ENCODE measurements around the gene KCNH3. TPM values are rescaled to one million over a fixed set of nuclear protein-coding genes. Genes with fewer than 3 reads are reported as not detected.

The KCNH3 gene
- total and polyA plus RNA-seq, 2 of the 8 experiments (the other 6 are each of a cell fraction or from before 2014, with no cell fraction given) = 0.24 to 0.50 TPM

DNA sequence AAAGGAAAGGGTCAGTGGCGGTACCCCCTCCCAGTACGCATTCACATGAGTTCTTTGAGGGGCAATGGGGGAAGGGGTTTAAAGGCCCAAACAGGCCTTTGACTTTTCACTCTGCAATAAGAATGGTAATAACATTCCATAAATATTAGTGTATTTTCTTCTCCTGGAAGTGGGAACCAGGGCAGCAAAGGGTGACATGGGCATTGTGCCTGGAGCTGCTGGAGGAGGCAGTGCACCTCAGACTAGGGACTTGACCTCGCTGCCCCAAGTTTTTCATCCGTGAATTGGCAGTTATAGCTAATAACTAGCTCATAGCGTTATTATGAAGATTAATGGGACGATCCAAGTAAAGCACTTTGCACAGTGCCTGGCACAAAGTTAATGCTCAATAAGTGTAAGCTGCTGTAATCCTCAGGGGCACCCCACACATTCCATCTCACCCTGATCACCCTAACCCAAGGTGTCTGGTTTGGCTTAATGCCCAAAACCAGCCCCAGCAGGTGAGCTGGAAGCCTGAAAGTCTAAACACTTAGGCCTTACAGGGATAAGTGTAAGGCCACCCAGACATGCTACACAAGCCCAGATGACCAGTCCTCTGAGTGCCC is 2.8 kb upstream of the KCNH3 start:
- Histone ChIP-seq H3K4me2 (ENCODE audit: insufficient read depth in 1 of 2, low read depth in 2 of 2, low read length in 2 of 2) (no peak overlapping the region), H2BK15ac (ENCODE audit: low read length) (no peak overlapping the region), H4K5ac (ENCODE audit: insufficient read length, low read depth, low read length) (no peak overlapping the region), H2AK5ac (ENCODE audit: low read depth, low read length) (0 out of 2 replicates have a peak overlapping the region, but pooled peaks have one; percentile 16), H3K18ac (ENCODE audit: extremely low read depth, low read length) (no peak overlapping the region), H3K23me2 (ENCODE audit: low read depth, low read length) (peaks cover 9% of the 10 kb centered on the region; the same call in 1 of the 2 replicates), H2BK120ac (replicated peaks; ENCODE audit: low read depth, low read length) (no peak overlapping the region), H4K20me1 (replicated peaks in 1 of 2; ENCODE audit: control insufficient read depth in 1 of 2, insufficient read depth in 2 of 2, low read length in 2 of 2) (peaks cover 2 to 9% of the 10 kb centered on the region in 2 experiments), H3K9me3 (ENCODE audit: insufficient read depth in 2 of 2, low read depth in 1 of 2, low read length in 1 of 2) (no peaks in the 10 kb centered on the region), H2AFZ (ENCODE audit: low read length) (no peak overlapping the region), H2BK12ac (ENCODE audit: low read depth, low read length) (no peak overlapping the region), H4K91ac (replicated peaks; ENCODE audit: insufficient read length, low read length) (no peak overlapping the region), H3K79me1 (ENCODE audit: low read depth, low read length) (no peaks in the 10 kb centered on the region), H3K14ac (ENCODE audit: insufficient read length) (no peak overlapping the region), H3K27ac (ENCODE audit: low read depth, low read length) (no peak overlapping the region), H3K4me3 (ENCODE audit: extremely low read depth in 1 of 4, insufficient read depth in 2 of 4, low read depth in 3 of 4, low read length in 4 of 4) (no peak overlapping the region), H4K8ac (ENCODE audit: extremely low read depth, insufficient read depth, low read length) (no peak overlapping the region), H2BK20ac (ENCODE audit: low read length) (no peak overlapping the region), H3K4ac (replicated peaks; ENCODE audit: insufficient read length, low read depth, low read length) (no peak overlapping the region), H3K23ac (ENCODE audit: insufficient read length) (no peak overlapping the region), H3K27me3 (replicated peaks in 1 of 4; ENCODE audit: control insufficient read depth in 3 of 4, extremely low read depth in 1 of 4, insufficient read depth in 3 of 4, low read length in 3 of 4) (peaks cover 48 to 59% (median 56%) of the 10 kb centered on the region in 4 experiments), H3K79me2 (ENCODE audit: control insufficient read depth in 1 of 2, insufficient read depth in 2 of 2, low read length in 2 of 2) (no peaks in the 10 kb centered on the region), H2BK5ac (ENCODE audit: low read depth, low read length) (no peak overlapping the region), H3K9ac (replicated peaks in 1 of 4; ENCODE audit: extremely low read depth in 1 of 4, low read depth in 3 of 4, low read length in 3 of 4) (no peak overlapping the region), H3K56ac (replicated peaks; ENCODE audit: insufficient read length, low read depth, low read length) (no peak overlapping the region), H3K36me3 (ENCODE audit: control insufficient read depth in 2 of 4, insufficient read depth in 4 of 4, low read length in 3 of 4) (peaks cover 0 to 6% (median 0%) of the 10 kb centered on the region in 4 experiments; a peak in 1 of 8 replicates), H3K4me1 (replicated peaks in 1 of 4; ENCODE audit: control insufficient read depth in 3 of 4, insufficient read depth in 4 of 4, low read length in 3 of 4) (peaks cover 0 to 19% (median 8%) of the 10 kb centered on the region in 4 experiments; a peak in 5 of 7 replicates)
- DNase-seq (ENCODE audit: low read depth in 1 of 2, low spot score in 2 of 2) (no peak), FAIRE-seq (no peak)
- 89% methylated on average over 6 of the region's 6 CpGs; no CpG with 5 or more reads in 1 of the 2 experiments for WGBS, 2 experiments (ENCODE audit: extremely low coverage in 1 of 2, insufficient coverage in 1 of 2, insufficient read length in 1 of 2, insufficient replicate concordance in 2 of 2, low coverage in 1 of 2, low lambda C conversion rate in 2 of 2, missing lambda C conversion rate in 1 of 2)
- ChIA-PET POLR2A (ENCODE audit: partially characterized antibody) (interaction anchor here (0.7 to 1.2 kb wide), 3 partner anchors 31 to 204 kb away, joined by 3 to 4 read pairs (median 3); no protein-coding TSS in a partner anchor), CTCF (ENCODE audit: partially characterized antibody) (interaction anchor here (0.7 to 7.8 kb wide), 17 partner anchors 11 to 247 kb away, joined by 3 to 91 read pairs (median 5); partner anchors contain the start of genes DNAJC22 and PRPF40B)
- TF ChIP-seq, protein P1, sequence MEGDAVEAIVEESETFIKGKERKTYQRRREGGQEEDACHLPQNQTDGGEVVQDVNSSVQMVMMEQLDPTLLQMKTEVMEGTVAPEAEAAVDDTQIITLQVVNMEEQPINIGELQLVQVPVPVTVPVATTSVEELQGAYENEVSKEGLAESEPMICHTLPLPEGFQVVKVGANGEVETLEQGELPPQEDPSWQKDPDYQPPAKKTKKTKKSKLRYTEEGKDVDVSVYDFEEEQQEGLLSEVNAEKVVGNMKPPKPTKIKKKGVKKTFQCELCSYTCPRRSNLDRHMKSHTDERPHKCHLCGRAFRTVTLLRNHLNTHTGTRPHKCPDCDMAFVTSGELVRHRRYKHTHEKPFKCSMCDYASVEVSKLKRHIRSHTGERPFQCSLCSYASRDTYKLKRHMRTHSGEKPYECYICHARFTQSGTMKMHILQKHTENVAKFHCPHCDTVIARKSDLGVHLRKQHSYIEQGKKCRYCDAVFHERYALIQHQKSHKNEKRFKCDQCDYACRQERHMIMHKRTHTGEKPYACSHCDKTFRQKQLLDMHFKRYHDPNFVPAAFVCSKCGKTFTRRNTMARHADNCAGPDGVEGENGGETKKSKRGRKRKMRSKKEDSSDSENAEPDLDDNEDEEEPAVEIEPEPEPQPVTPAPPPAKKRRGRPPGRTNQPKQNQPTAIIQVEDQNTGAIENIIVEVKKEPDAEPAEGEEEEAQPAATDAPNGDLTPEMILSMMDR (IDR thresholded peaks at IDR 0.05; ENCODE audit: control extremely low read depth in 1 of 3, insufficient read depth in 1 of 3, low read depth in 1 of 3, low read length in 3 of 3) = no peak
- TF ChIP-seq CBX5 (IDR thresholded peaks at IDR 0.05; ENCODE audit: low read depth, low read length) (no peak), TCF12 (IDR thresholded peaks at IDR 0.05; ENCODE audit: low read depth, low read length) (no peak), CHD1 (IDR thresholded peaks at IDR 0.05; ENCODE audit: low read depth, low read length) (no peak), TAF1 (IDR thresholded peaks at IDR 0.05; ENCODE audit: low read depth, low read length) (no peak), CREB1 (IDR thresholded peaks at IDR 0.05) (no peak), JUN (IDR thresholded peaks at IDR 0.05; ENCODE audit: low read depth, low read length) (no peak), SP2 (IDR thresholded peaks at IDR 0.05; ENCODE audit: low read length) (no peak), TAF7 (optimal IDR thresholded peaks at IDR 0.05; ENCODE audit: borderline replicate concordance, low read depth, low read length) (no peak), SP1 (IDR thresholded peaks at IDR 0.05; ENCODE audit: low read depth, low read length) (no peak), CEBPB (IDR thresholded peaks at IDR 0.05; ENCODE audit: low read depth, low read length) (no peak), BCL11A (IDR thresholded peaks at IDR 0.05; ENCODE audit: low read depth in 2 of 2, low read length in 2 of 2) (no peak)

Data from H1 (cell line).